Loucy (cell line): ENCODE data around the gene IGFLR1.

Source experiments
- H2AFZ ChIP-seq: fragments of 200-600 bp; sonication (generic); 2 replicates; pipeline ENCODE4 v1.6.0; 2016; ENCODE audit warnings: antibody characterized with exemption, mild to moderate bottlenecking, low read length, moderate library complexity
- H3F3A ChIP-seq: fragments of 200-600 bp; 2 replicates; pipeline ENCODE4 v1.6.0; 2016; ENCODE audit warnings: antibody characterized with exemption, low read depth, mild to moderate bottlenecking
- H3K27me3 ChIP-seq: fragments of 200-600 bp; sonication (generic); 2 replicates; pipeline ENCODE4 v1.6.1; 2014; ENCODE audit warnings: low read length, mild to moderate bottlenecking; ENCODE audit not compliant: insufficient read depth, poor library complexity, severe bottlenecking
- H3K36me3 ChIP-seq: fragments of 200-600 bp; sonication (generic); 2 replicates; pipeline ENCODE4 v1.6.1; 2016; ENCODE audit warnings: low read length; ENCODE audit not compliant: insufficient read depth
- H3K4me1 ChIP-seq: fragments of 200-600 bp; sonication (generic); 2 replicates; pipeline ENCODE4 v1.5.1; 2014; ENCODE audit warnings: low read length, mild to moderate bottlenecking; ENCODE audit not compliant: insufficient read depth, poor library complexity, severe bottlenecking
- H3K4me2 ChIP-seq: fragments of 200-600 bp; sonication (generic); 2 replicates; pipeline ENCODE4 v1.6.0; 2014; ENCODE audit warnings: antibody characterized with exemption, low read length, low read depth, mild to moderate bottlenecking; ENCODE audit not compliant: poor library complexity, severe bottlenecking
- H3K4me3 ChIP-seq: fragments of 200-600 bp; sonication (generic); 2 replicates; pipeline ENCODE4 v1.5.1; 2014; ENCODE audit warnings: low read length, mild to moderate bottlenecking, mixed read lengths; ENCODE audit not compliant: poor library complexity, severe bottlenecking
- H3K79me2 ChIP-seq: fragments of 200-600 bp; sonication (generic); 2 replicates; pipeline ENCODE4 v1.6.1; 2014; ENCODE audit warnings: low read length; ENCODE audit not compliant: insufficient read depth
- H3K9ac ChIP-seq: fragments of 200-600 bp; sonication (generic); 2 replicates; pipeline ENCODE4 v1.6.0; 2014; ENCODE audit warnings: mild to moderate bottlenecking, low read depth, low read length, moderate library complexity; ENCODE audit not compliant: poor library complexity, severe bottlenecking
- H3K9me2 ChIP-seq: fragments of 200-600 bp; sonication (generic); replicated peaks from 2 replicates; pipeline ENCODE4 v1.6.1; 2016; ENCODE audit warnings: low read depth, low read length, mixed read lengths
- H3K9me3 ChIP-seq: fragments of 200-600 bp; sonication (generic); 2 replicates; pipeline ENCODE4 v1.6.1; 2014; ENCODE audit warnings: mild to moderate bottlenecking, antibody characterized with exemption, low read length, low read depth; ENCODE audit not compliant: insufficient read depth
- H4K20me1 ChIP-seq: fragments of 200-600 bp; sonication (generic); 2 replicates; pipeline ENCODE4 v1.6.0; 2014; ENCODE audit warnings: antibody characterized with exemption, low read length, mild to moderate bottlenecking; ENCODE audit not compliant: insufficient read depth, poor library complexity, severe bottlenecking
- CTCF ChIP-seq: fragments of 200-600 bp; sonication (generic); conservative IDR thresholded peaks from 2 replicates; pipeline ENCODE4 v1.5.1; 2014; ENCODE audit warnings: mild to moderate bottlenecking, antibody characterized with exemption, low read length
- EZH2phosphoT487 ChIP-seq: fragments of 200-600 bp; IDR thresholded peaks from 2 replicates; pipeline ENCODE4 v1.6.1; 2018; ENCODE audit warnings: antibody characterized with exemption, mild to moderate bottlenecking, moderate library complexity, borderline replicate concordance

The IGFLR1 gene

GRCh38 chr19:35789978-35790944, 48.0 kb upstream of the IGFLR1 start:
- TF ChIP-seq EZH2phosphoT487 (no peak), CTCF (no peak)
- Histone ChIP-seq H3K36me3 (no peaks in the 10 kb centered on the region; the same call in 1 of the 2 replicates), H3K4me3 (no peak overlapping the region), H3K4me2 (no peak overlapping the region), H3K9ac (no peak overlapping the region), H3K79me2 (no peaks in the 10 kb centered on the region), H3K4me1 (no peaks in the 10 kb centered on the region), H4K20me1 (peaks cover 3% of the 10 kb centered on the region), H3K9me3 (no peaks in the 10 kb centered on the region), H3K27me3 (no peaks in the 10 kb centered on the region), H3F3A (no peaks in the 10 kb centered on the region), H2AFZ (no peak overlapping the region), H3K9me2 (no peaks in the 10 kb centered on the region)

GRCh38 chr19:35789195-35789977, 47.1 kb upstream of the IGFLR1 start:
- Histone ChIP-seq H3K4me3 (no peak overlapping the region), H3K27me3 (no peaks in the 10 kb centered on the region), H3K9me3 (no peaks in the 10 kb centered on the region), H3K4me2 (no peak overlapping the region), H3K36me3 (no peaks in the 10 kb centered on the region; the same call in 1 of the 2 replicates), H2AFZ (no peak overlapping the region), H4K20me1 (peaks cover 3% of the 10 kb centered on the region), H3F3A (no peaks in the 10 kb centered on the region), H3K4me1 (no peaks in the 10 kb centered on the region), H3K79me2 (no peaks in the 10 kb centered on the region), H3K9me2 (no peaks in the 10 kb centered on the region), H3K9ac (no peak overlapping the region)
- TF ChIP-seq CTCF (no peak), EZH2phosphoT487 (no peak)

- Histone ChIP-seq H3K27me3 (no peaks in the 10 kb centered on the region), H3K9me2 (no peaks in the 10 kb centered on the region), H3K4me3 (no peak overlapping the region), H3K4me1 (no peaks in the 10 kb centered on the region), H3K79me2 (no peaks in the 10 kb centered on the region), H3K4me2 (no peak overlapping the region), H3K36me3 (no peaks in the 10 kb centered on the region; the same call in 1 of the 2 replicates), H4K20me1 (peaks cover 3% of the 10 kb centered on the region), H3K9me3 (no peaks in the 10 kb centered on the region), H2AFZ (no peak overlapping the region), H3F3A (no peaks in the 10 kb centered on the region), H3K9ac (no peak overlapping the region)
- TF ChIP-seq EZH2phosphoT487, result no peak
- no peak for TF ChIP-seq CTCF
Measured at GRCh38 chr19:35788205-35788960, 46.1 kb upstream of the IGFLR1 start.
